Colon (tissue), 2 donors: ENCODE results near the gene TRPM7.
"Not testable (repeated sequence)": the region's sequence is repeated elsewhere in the genome, so short reads cannot be mapped to it uniquely, and the experiment has no call there.

ENCODE experiments used
- FAIRE-seq: peaks from 2 replicates; lab custom pipeline; 2012; peaks lifted over from hg19 to GRCh38; lab: Jason Lieb, UNC
- donor health status: control.
- donor health status: control.

TRPM7 gene

GRCh38 chr15:50655555-50655954 is 31.0 kb downstream of the TRPM7 start:
- FAIRE-seq, result no peak

- FAIRE-seq, result no peak
Measured at GRCh38 chr15:50653156-50653743, 33.3 kb downstream of the TRPM7 start.

GRCh38 chr15:50652671-50653070 is 33.9 kb downstream of the TRPM7 start:
- no peak for FAIRE-seq

GRCh38 chr15:50641318-50641717 is 45.3 kb downstream of the TRPM7 start:
- FAIRE-seq, result no peak

GRCh38 chr15:50636146-50636545 is 50.5 kb downstream of the TRPM7 start:
- no peak for FAIRE-seq

GRCh38 chr15:50633653-50634052 is 52.9 kb downstream of the TRPM7 start:
- FAIRE-seq, result no peak

- FAIRE-seq, result no peak
Measured at GRCh38 chr15:50628421-50628820, 58.2 kb downstream of the TRPM7 start.

- no peak for FAIRE-seq
Measured at GRCh38 chr15:50627351-50628055, 59.1 kb downstream of the TRPM7 start.

GRCh38 chr15:50624616-50625168 is 61.9 kb downstream of the TRPM7 start:
- no peak for FAIRE-seq

GRCh38 chr15:50622361-50622943 is 64.1 kb downstream of the TRPM7 start:
- not testable (repeated sequence) for FAIRE-seq

- FAIRE-seq, result not testable (repeated sequence)
Measured at GRCh38 chr15:50616960-50617359, 69.6 kb downstream of the TRPM7 start.

- FAIRE-seq, result not testable (repeated sequence)
Measured at GRCh38 chr15:50616554-50616953, 70.0 kb downstream of the TRPM7 start.

GRCh38 chr15:50613600-50613999 is 73.0 kb downstream of the TRPM7 start:
- FAIRE-seq, result no peak

- FAIRE-seq, result no peak
Measured at GRCh38 chr15:50607129-50607528, 79.5 kb downstream of the TRPM7 start.

- no peak for FAIRE-seq
Measured at GRCh38 chr15:50605462-50605861, 81.1 kb downstream of the TRPM7 start.

GRCh38 chr15:50602028-50602427 is 84.6 kb downstream of the TRPM7 start:
- not testable (repeated sequence) for FAIRE-seq

- no peak for FAIRE-seq
Measured at GRCh38 chr15:50594311-50594710, 92.3 kb downstream of the TRPM7 start.

- no peak for FAIRE-seq
Measured at GRCh38 chr15:50593761-50594160, 92.8 kb downstream of the TRPM7 start.

- FAIRE-seq, result no peak
Measured at GRCh38 chr15:50590288-50590687, 96.3 kb downstream of the TRPM7 start.

- no peak for FAIRE-seq
Measured at GRCh38 chr15:50577492-50577891, 109.1 kb downstream of the TRPM7 start.

GRCh38 chr15:50576166-50576565 is 110.4 kb downstream of the TRPM7 start:
- no peak for FAIRE-seq

- not testable (repeated sequence) for FAIRE-seq
Measured at GRCh38 chr15:50573842-50574241, 112.8 kb downstream of the TRPM7 start.

GRCh38 chr15:50563756-50564155 is 122.8 kb downstream of the TRPM7 start:
- no peak for FAIRE-seq
